Fibroblast of skin of right biceps (primary cell): ENCODE data around the gene DENND1A.
"Not testable (repeated sequence)": the region's sequence is repeated elsewhere in the genome, so short reads cannot be mapped to it uniquely, and the experiment has no call there.

ENCODE experiments used
- DNase-seq: peaks from one replicate; pipeline ENCODE4 v3.0.0-alpha.2; 2013

The DENND1A gene

DNA sequence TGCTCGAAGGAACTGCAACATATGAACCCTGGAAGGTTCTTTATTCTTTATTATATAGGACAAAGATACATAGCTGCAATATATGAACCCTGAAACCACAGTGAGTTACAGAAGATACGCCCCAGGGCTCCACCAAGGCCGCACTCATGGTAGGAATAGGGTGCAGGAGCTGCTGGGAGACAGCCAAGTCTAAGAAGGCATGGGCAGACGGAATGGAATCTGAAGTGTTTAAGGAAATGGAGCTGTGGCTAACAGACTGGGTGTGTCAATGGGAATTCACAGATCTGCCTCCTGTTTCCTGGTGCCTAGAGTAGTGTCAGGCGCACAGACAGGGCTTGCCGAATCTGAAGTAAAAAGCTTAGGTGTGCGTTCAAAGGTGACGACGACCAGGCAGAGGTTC, 286.4 kb downstream of the DENND1A start:
- no peak for DNase-seq

DNA sequence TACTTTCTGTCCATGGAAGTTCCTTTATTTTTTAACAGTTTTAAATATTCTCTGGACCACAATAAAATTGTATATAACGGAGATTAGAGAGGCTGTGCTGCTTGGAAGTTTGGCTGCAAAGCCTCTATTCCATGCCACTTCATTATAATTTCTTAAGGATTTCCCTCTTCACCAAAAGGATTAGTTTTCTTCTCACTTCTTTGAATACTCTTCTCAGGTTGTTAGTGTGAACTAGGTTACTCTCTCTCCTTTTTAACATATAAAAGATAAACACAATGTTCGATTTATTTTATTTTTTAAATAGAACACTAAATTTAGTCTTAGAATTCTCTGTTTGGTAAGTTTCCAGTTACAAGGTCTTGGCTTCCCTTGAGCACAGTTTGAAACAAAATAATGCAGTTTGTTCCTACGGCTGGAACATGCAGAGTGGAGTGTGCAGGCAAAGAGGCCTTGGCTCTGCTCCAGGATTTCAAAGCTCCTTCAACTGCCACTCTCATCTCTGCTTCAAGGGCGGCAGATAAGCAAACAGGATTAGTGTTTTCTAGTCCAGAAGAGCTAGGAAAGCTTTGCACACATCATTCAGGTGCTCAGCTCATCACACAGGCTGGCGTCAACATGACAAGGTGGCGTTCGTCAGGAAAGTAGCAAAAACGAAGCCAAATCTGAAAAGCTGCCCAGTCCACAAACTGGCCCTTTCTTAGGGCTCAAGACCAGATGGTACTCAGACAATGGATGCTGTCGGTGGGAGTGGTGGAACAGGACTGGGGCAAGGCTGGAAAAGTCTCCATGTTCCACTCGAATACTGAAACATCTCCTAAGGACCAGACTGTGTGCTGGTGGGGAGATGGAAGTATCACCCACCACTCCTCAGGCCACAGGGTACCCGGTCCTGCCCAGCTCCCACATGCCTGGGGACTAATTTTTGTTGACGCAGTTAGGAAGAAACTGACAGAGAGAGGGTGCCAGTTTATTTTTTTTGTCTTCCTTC, 287.3 kb downstream of the DENND1A start:
- no peak for DNase-seq

DNA sequence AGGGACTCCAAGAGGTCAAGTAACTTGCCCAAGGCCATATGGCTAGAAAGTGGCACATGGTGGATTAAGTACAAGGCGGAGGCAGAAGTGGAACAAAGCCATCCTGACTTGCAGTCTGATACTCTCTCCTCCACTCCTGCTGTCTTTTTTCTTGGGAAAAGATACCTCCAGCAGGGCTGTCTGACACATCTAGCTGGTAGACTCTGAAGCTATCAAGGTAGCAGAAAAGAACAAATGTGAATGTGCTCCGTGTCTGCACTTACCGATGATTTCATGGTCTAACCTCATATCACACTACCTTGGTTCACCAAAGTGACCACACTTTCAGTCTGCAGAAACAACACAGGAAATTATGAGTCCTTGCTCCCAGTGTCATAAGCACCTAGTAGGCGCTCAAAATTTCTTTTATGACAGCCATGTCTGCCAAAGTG, 289.1 kb downstream of the DENND1A start:
- DNase-seq = no peak

DNA sequence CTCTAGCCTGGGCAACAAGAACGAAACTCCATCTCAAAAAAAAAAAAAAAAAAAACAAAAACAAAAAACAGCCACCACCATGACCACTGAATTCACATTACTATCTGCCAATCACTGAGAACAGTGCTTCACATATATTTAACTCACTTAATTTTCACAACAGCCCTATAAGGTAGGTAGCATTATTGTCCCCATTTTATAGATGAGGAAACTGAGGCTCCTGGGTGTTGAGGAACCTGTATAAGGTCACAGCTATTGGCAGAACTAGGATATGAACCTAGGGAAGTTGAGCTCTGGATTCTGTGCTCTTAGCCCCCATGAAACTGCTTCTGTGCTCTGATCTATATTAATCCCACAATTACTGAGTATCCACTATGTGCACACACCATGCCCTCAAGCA, 290.2 kb downstream of the DENND1A start:
- DNase-seq = no peak

DNA sequence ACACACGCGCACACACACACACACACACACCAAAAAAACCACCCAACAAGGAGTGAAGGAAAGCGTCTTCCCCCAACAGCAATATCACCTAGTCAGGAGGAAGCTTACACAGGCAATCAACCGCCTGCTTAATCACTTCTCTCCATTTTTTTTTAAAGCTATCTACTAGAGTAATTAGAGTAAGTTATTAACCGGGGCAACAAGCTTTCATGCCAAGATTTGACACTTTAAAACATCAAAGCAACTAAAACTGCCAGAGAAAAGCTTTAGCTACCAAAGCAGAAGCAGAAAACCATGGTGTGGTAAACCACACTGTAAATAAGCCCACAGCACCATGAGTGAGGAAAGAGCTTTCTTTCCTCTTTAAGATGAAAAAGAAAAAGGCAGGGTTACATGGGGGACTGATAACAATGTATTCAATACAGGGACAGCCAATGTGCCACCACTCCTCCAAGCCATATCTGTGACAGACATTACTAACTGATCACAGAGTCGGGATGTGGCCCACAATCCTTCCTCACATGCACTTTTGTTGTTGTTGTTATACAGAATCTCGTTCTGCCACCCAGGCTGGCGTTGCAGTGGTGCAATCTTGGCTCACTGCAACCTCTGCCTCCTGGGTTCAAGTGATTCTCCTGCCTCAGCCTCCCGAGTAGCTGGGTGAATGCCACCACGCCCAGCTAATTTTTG, 291.8 kb downstream of the DENND1A start:
- DNase-seq = no peak

DNA sequence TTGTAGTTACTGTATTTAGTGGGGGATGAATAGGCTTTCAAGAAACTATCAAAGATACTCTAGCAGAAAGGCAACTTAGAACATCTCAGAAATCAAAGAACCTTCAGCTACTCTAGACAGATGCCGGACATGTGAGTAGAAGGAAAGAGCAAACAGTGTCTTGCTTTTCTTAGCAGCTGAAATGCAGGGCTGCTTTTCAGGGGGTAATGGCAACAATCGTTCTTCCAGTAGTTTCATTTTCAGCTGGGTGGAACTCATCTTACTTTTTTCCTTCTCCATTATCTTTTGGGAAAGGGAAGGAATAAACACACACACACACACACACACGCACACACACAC, 292.4 kb downstream of the DENND1A start:
- DNase-seq = peak; percentile 14

DNA sequence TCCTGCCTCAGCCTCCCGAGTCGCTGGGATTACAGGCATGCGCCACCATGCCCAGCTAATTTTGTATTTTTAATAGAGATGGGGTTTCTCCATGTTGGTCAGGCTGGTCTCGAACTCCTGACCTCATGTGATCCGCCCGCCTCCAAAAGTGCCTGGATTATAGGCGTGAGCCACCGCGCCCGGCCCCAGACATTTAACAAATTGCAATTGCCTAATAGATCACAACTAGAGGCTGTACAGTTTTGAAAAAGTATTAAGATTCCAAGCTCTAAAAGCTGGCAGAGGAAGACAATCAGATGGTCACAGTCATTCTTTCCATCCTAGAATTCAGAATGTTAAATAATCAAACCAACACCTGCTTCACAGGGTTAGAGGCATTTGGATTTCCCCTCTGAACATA, 293.1 kb downstream of the DENND1A start:
- not testable (repeated sequence) for DNase-seq

DNA sequence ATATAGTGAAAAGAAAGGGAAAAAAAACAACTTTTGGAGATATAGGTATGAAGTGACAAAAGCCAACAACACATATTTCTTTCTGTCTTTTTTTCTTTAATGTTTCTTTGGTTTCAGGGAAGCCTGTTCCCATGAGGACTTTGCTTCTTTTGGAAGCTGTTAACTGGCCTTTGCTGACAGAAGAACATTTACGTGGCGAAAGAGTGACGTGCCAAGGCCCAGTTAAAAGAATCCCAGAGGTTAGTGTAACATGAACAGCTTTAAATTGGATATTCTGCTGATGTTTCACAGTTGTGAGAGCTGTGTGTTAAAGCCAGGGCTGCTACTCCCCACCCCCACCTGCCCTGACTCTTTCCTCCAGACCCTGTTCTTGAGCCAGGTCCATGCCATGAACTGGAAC, 298.1 kb downstream of the DENND1A start:
- peak; percentile 14 for DNase-seq

DNA sequence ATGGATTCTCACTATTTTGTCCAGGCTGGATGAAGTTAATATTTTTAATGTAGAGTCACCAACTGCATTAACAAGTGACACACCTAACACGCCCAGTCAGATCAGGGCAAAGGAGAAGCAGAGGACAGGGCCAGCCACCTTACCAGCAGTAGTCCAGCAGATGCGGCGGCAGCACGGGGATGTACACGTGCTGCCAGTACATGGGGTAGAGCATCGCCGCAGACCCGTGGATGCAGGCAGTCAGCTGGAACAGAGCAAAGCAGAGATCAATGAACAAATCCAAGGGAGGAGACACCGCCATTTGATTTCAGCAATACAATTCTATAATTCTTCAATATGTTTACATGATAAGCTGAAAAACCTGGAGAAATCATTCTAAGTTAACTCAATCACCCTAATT, 299.7 kb downstream of the DENND1A start:
- DNase-seq = no peak

DNA sequence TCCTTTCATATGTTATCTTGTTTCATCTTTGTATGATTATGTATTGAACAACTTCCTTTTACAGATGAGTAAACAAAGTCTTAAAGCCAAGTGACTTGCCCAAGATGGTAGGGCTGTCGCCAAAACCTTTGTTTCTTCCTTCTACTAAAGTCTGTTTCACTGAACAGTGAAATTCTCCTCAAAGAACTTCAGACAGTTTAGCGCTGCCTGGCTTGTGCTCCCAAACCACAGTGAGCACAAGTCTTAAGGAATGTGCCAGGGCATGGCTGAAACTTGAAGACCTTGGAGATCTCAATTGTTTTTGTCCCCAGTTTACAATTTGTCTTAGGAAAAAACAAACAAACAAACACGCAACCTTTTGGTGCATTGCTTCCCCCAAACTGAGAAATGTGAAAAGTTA, 300.4 kb downstream of the DENND1A start:
- no peak for DNase-seq

DNA sequence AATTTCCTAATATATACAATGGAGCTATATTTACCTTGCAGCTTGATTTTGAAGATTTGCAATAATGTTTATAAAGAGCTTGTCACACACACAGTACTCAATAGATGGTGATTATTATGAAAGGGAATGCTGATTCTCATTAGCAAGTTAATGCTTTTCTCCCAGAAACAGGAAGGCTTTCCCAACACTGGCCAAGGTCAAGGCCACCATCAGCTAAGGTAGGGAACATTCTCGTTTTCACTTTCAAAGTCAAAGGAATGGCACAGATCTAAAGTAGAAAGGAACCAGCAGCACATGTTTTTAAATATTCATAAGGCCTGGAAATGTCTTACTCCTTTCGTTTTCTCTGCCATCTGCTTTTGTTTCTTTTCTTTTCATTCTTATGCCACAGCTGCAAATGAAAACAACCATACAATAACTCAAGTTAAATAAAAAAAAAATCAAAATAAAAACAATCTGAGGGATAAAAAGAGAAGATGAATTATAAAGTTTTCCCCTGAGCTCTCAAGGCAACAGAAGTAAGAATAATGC, 307.1 kb downstream of the DENND1A start:
- DNase-seq = no peak

DNA sequence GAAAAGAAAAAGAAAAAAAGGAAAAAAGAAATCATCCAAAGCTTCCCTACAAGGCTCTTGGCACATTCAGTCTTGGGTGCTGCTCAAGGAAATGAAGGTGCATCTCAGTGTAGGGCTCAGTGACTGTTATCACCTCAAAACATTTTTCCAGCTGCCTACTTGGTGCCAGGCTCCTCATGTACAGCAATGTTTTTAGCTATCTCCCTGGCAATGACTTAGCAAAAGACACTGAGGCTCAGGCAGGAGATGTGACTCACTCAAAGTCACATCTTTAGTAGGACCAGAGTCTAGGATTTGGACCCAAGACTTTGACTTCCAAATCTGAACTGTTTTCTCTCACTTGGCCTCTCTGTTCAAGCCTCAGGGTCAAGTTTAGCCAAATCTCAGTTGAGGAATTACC, 309.7 kb downstream of the DENND1A start:
- no peak for DNase-seq

DNA sequence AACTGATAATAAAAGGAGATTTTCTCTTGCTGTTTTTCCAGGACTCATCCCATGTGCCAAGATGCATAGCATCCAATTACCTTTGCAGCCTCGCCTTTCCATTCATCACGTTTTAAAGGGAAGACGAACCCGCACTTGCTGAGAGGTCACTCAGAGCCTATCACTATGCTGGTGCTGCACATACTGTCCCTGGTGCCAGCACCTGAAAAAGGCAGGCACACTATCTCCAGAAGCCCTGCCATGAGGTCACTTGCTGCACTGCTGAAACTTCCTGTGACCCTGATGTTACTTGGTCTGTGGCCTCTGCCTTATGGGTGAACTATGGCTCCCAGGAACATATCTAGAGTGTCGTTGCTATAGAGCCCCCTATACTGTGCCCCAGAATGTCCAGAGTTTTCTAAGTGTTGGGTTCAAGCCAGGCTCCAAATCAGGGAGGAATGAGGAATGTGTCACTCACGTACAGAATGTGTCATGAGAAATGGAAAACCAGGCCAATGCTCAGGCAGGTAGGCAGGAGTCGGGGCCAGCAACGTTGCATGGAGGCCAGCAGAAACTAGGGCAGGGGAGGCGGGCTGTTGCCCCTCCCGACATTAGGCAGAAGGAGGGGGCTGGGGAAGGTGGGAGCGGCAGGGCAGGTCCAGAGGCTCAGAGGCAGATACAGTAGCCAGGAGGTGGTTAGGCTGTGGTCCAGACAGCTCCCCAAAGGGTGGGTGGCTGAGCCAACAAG, 311.8 kb downstream of the DENND1A start:
- no peak for DNase-seq

DNA sequence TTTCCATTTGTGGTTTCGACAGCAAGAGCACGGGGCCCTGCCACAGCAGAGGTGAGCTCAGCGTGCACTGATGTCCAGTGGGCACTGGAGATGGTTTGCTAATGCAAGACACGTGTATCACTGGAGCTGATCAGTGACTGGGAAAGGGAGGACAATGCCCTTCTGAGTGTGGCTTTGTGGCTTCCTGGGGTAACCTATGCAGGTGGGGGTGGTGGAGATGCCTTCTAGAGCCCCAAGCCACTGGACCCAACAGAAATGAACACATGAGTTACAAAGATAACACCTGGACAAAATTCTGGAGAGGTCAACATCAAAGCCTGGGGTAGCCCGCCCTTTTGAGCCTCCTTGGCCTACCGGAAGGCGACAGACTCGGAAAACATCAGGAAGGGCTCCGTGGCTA, 312.6 kb downstream of the DENND1A start:
- no peak for DNase-seq

DNA sequence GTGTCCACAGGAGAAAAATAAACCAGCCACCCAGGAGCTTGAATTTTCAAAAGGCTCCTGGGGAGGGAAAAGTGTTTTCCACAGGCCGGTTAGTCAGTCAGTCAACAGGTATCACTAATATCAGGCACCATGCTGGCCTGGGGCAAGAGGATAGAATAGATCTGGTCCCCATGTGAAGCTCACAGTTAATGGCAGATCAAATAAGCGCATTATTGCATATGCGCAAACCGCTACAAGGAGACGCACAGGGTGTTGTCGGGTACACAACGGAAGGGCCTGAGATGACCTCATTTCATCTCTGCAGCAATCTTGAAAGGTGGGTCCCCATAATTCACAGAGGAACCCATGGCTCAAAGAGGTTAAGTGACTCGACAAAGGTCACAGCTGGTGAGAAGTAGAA, 313.2 kb downstream of the DENND1A start:
- DNase-seq = no peak

DNA sequence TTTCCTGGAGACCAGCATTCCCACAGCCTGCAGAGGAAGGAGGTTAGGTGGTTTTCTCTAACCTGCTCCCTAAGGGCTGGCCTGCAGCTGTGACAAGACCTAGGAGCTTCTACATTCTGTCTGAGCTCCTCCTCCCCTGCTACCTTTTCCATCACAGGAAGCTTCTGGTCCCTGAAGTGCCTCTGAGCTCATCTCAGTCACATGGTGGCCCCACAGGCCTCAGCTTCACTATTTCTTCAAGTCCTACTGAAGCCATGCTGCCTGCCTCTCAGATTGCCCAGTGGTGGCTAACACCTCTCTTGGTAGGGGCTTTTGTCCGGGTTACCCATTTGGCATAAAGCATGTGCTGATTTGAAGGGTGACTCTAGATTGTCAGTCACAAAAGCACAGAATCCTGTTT, 314.5 kb downstream of the DENND1A start:
- no peak for DNase-seq

DNA sequence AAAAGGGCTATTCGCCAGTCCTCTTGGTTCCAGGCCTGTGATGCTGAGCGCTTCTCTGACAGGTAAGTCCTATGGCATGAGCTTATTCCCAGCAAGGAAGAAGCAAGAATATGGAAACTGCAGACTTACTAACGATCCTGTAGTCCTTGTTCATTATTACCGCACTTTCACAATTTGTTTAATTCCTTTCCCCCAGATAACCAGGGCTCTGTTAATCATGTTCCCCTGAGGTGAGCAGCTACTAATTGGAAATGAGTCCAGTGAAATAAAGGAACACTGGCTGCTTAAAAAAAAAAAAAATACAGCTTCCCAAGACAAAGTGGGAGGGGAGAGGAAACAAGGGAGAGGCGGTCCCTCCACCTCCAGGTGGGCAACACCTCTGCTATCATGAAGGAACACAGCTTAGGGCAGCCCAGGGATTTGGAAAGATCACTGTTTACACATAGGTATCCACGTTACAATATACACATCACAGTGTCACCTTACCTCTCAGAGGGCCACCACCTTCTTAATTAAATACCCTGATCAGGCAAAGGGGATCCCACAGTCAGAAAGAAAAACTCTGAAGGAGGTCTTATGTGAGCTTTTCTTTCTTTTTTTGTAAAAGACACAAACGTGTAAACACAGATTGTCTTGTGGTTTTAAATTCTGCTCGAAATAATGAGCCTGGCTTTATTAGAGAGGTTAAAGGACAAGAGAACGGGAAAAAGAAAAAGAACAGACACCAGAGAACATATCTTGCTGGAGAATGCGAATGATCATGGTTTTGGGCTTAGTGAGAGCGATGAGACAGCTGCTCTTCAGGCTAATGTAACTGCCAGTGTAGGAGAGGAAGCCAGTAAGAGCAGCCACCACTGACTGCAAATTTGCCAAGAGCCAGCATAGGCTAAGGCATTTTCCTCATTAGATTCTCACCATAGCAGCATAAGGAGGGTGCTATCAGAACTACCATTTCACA, 315.3 kb downstream of the DENND1A start:
- no peak for DNase-seq

DNA sequence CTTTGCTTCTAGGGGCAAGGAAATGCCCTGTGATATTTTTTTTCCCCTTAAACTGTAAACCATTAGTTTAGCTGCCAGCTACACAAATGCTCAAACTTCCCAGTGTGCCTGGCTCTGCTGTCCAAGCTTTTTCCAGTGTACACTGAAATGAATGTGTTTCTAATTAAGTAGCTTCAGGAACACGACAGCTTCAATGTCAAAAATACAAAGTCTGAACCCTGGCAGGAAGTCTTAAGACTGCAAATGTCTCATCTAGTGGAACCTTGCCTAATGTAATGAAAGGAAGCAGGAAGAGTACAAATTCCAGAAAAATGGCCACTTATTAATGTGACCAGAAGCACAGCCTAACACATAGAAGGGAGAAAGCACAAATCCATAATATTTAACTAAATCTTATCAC, 318.7 kb downstream of the DENND1A start:
- peak; percentile 62 for DNase-seq

DNA sequence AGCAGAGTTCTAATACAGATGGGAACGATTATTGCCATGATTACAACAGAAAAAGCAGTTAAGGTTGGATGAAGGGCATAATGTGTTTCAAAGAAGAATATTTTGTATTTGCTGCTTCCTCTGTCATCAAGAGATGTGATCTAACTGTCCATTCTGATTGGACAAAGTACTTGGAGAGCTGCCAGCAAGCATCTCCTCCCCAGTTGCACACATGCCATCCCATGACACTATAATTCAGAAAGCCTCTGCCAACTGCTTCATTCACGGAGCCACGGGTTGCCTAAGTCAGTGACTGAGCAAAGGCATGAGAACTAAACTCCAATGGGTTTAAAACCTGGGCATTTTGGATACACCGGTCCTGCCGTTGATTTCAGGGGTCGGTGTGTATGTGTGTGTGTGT, 320.1 kb downstream of the DENND1A start:
- peak; percentile 3 for DNase-seq

DNA sequence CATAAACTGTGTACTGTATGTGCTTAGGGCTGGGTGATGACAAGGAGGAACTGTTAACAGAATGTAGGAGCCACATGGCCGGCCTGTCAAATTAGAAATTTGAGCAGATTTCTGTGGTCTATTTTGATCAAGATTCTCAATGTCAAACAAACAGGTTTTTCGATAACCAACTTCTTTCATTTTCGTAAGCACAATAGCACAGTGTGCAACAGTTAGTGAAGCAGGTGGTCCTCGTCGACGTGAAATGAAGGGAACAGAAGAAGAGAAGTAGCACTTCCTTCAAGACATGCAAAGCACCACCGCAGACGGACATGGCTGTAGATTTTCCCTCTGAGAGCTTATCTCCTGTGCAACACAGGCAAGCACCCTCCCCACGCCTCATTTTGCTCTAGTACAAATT, 321.8 kb downstream of the DENND1A start:
- DNase-seq = no peak

DNA sequence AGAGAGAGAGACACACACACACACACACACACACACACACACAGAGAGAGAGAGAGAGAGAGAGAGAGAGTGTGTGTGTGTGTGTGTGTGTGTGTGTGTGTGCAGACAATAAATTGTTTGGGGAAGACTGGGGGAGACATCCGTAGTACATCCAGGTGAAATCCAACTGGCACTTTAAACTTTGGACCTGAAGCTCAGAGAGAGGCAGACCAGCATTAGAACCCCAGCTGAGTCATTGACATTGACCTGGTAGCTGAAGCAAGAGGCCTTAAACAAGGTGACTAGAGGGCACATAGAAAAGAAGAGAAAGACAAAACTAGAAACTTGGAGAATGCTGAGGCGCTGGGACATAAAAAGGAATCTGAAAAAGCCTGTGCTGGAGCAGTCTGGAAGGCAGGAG, 322.4 kb downstream of the DENND1A start:
- no peak for DNase-seq

DNA sequence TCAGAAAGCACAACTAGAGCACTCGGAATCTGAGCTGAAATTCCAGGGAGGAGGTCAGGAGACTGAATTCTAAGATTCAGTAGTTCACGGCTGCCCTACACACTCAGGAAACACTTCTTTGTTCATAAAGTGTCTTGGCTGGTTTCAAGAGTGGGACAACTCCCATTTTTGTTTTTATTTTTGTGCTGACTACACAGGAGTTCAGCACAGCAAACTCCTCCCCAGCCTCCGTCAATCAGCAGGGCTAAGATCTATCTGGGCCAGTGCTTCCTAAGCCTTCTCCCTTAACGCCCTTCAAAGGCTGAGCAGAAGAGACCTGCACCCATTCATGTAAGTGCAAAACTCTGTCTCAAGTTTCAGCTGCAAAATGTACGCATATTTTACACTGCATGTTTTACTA, 323.8 kb downstream of the DENND1A start:
- no peak for DNase-seq
